ENCODE data around the gene AFMID. TPM values are rescaled to one million over a fixed set of nuclear protein-coding genes. Genes with fewer than 3 reads are reported as not detected.

The AFMID gene
- total RNA-seq, 1 experiment from 2014 or later = 45.1 TPM

DNA sequence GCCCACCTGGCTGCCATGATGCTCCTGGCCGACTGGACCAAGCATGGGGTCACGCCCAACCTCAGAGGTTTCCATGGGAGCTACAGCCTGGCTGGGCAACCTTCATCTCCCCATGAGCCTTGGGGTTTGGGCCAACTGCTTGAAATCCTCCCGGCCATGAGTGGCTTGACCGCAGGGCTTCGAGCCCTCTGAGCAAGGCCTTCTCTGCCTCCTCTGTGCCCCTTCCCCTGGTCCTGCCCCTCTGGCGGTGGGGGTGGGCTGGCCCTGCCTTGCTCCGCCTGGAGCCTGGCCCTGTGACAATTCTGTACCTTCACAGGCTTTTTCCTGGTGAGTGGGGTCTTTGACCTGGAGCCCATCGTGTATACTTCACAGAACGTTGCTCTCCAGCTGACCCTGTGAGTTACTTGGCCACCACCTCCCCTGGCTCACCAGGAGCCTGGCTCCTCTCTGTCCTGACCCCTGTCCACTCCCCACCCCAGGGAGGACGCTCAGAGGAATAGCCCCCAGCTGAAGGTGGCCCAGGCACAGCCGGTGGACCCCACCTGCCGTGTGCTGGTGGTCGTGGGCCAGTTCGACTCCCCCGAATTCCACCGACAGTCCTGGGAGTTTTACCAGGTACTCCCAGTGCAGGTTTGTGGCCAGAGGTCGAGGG is 18.1 kb downstream of the AFMID start:
- DNase-seq (ENCODE audit: low spot score) (no peak), ATAC-seq (no peak)
- TF ChIP-seq MXD4 (CRISPR knock-in tag; IDR thresholded peaks at IDR 0.05; ENCODE audit: borderline replicate concordance) (no peak), ZNF219 (CRISPR knock-in tag; IDR thresholded peaks at IDR 0.05; ENCODE audit: borderline replicate concordance) (no peak)
- CTCF ChIA-PET = interaction anchor here (1.0 to 3.4 kb wide), 6 partner anchors 18 to 186 kb away, joined by 3 to 20 read pairs (median 8); partner anchors contain the start of genes AFMID and TK1
- no peak overlapping the region for H3K4me3 Mint-ChIP-seq
- no peaks in the 10 kb centered on the region for H3K9me3 Mint-ChIP-seq
- no peaks in the 10 kb centered on the region for H3K4me1 Mint-ChIP-seq
- no peaks in the 10 kb centered on the region for H3K27me3 Mint-ChIP-seq (ENCODE audit: low read depth)
- peaks cover 22% of the 10 kb centered on the region for H3K36me3 Mint-ChIP-seq
- POLR2A ChIA-PET = no interaction called here
- no peak overlapping the region for H3K27ac Mint-ChIP-seq

DNA sequence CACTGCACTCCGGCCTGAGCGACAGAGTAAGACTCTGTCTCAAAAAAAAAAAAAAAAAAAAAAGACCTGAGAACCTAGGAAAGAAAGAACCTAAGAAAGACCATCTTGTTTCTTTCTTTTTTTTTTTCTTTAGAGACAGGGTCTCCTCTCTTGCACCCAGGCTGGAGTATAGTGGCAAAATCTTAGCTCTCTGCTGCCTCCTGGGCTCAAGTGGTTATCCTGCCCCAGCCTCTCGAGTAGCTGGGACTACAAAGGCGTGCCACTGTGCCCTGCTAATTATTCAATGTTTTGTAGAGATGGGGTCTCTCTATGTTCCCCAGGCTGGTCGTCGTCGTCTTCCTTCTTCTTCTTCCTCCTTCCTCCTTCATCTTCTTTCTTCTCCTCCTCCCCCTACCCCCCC is 19.1 kb downstream of the AFMID start:
- Mint-ChIP-seq H3K27ac (no peak overlapping the region), H3K9me3 (no peaks in the 10 kb centered on the region), H3K4me1 (no peaks in the 10 kb centered on the region), H3K27me3 (ENCODE audit: low read depth) (no peaks in the 10 kb centered on the region), H3K4me3 (no peak overlapping the region), H3K36me3 (peaks cover 22% of the 10 kb centered on the region)
- POLR2A ChIA-PET = interaction anchor here (0.6 to 1.1 kb wide), 2 partner anchors 20 to 699 kb away, joined by 3 to 13 read pairs; partner anchors contain the start of gene TK1
- TF ChIP-seq ZBTB21 (CRISPR knock-in tag; IDR thresholded peaks at IDR 0.05; ENCODE audit: borderline replicate concordance) = no peak
- TF ChIP-seq ZNF317 (CRISPR knock-in tag; IDR thresholded peaks at IDR 0.05; ENCODE audit: borderline replicate concordance, low read depth) = no peak
- no peak for TF ChIP-seq JUN (CRISPR knock-in tag; IDR thresholded peaks at IDR 0.05)
- TF ChIP-seq FOXJ3 (CRISPR knock-in tag; IDR thresholded peaks at IDR 0.05; ENCODE audit: borderline replicate concordance) = no peak
- no peak for TF ChIP-seq RELA (CRISPR knock-in tag; IDR thresholded peaks at IDR 0.05; ENCODE audit: borderline replicate concordance)
- TF ChIP-seq GTF2I (CRISPR knock-in tag; conservative IDR thresholded peaks at IDR 0.05) = no peak
- TF ChIP-seq ESRRA (CRISPR knock-in tag; IDR thresholded peaks at IDR 0.05; ENCODE audit: borderline replicate concordance) = no peak
- TF ChIP-seq KAT7 (CRISPR knock-in tag; IDR thresholded peaks at IDR 0.05; ENCODE audit: borderline replicate concordance) = no peak
- TF ChIP-seq ELF4 (CRISPR knock-in tag; IDR thresholded peaks at IDR 0.05; ENCODE audit: low read depth) = no peak
- TF ChIP-seq ETV6 (CRISPR knock-in tag; IDR thresholded peaks at IDR 0.05) = no peak
- TF ChIP-seq NFATC4 (CRISPR knock-in tag; IDR thresholded peaks at IDR 0.05) = no peak
- no peak for TF ChIP-seq SMAD4 (CRISPR knock-in tag; IDR thresholded peaks at IDR 0.05)
- TF ChIP-seq, protein P1, sequence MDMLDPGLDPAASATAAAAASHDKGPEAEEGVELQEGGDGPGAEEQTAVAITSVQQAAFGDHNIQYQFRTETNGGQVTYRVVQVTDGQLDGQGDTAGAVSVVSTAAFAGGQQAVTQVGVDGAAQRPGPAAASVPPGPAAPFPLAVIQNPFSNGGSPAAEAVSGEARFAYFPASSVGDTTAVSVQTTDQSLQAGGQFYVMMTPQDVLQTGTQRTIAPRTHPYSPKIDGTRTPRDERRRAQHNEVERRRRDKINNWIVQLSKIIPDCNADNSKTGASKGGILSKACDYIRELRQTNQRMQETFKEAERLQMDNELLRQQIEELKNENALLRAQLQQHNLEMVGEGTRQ (CRISPR knock-in tag; IDR thresholded peaks at IDR 0.05) = no peak
- TF ChIP-seq CBFB (CRISPR knock-in tag; IDR thresholded peaks at IDR 0.05; ENCODE audit: low read depth) = no peak
- TF ChIP-seq, protein P2, sequence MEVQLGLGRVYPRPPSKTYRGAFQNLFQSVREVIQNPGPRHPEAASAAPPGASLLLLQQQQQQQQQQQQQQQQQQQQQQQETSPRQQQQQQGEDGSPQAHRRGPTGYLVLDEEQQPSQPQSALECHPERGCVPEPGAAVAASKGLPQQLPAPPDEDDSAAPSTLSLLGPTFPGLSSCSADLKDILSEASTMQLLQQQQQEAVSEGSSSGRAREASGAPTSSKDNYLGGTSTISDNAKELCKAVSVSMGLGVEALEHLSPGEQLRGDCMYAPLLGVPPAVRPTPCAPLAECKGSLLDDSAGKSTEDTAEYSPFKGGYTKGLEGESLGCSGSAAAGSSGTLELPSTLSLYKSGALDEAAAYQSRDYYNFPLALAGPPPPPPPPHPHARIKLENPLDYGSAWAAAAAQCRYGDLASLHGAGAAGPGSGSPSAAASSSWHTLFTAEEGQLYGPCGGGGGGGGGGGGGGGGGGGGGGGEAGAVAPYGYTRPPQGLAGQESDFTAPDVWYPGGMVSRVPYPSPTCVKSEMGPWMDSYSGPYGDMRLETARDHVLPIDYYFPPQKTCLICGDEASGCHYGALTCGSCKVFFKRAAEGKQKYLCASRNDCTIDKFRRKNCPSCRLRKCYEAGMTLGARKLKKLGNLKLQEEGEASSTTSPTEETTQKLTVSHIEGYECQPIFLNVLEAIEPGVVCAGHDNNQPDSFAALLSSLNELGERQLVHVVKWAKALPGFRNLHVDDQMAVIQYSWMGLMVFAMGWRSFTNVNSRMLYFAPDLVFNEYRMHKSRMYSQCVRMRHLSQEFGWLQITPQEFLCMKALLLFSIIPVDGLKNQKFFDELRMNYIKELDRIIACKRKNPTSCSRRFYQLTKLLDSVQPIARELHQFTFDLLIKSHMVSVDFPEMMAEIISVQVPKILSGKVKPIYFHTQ (CRISPR knock-in tag; IDR thresholded peaks at IDR 0.05) = no peak
- CTCF ChIA-PET = interaction anchor here (0.7 to 3.4 kb wide), 21 partner anchors 12 to 691 kb away, joined by 3 to 20 read pairs (median 4); partner anchors contain the start of genes AFMID and TK1
- ATAC-seq = peak; percentile 88
- DNase-seq (ENCODE audit: low spot score) = no peak

DNA sequence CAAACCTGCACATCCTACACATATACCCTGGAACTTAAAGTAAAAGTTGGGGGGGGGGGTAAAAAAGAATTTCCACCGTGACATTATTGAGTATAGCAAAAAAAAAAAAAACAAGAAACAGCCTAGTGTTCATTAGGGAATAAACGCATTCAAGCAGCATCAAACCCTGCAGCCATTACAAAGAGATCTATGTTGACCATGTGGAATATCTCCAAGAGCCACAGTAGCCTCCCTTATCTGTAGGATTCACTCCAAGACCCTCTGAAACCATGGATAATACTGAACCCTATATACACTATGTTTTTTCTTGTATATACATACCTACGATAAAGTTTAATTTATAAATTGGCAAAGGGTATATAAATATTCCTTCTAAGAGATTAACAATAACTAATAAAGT is 21.3 kb downstream of the AFMID start:
- Mint-ChIP-seq H3K27me3 (ENCODE audit: low read depth) (peaks cover under 1% of the 10 kb centered on the region; the same call in 1 of the 2 replicates), H3K27ac (no peak overlapping the region), H3K4me3 (no peak overlapping the region), H3K36me3 (peaks cover 14% of the 10 kb centered on the region), H3K4me1 (no peaks in the 10 kb centered on the region), H3K9me3 (no peaks in the 10 kb centered on the region)
- ATAC-seq (no peak), DNase-seq (ENCODE audit: low spot score) (no peak)
- CTCF ChIA-PET = interaction anchor here (3.4 kb wide), 1 partner anchor 34 kb away, joined by 10 read pairs; no protein-coding TSS in a partner anchor
- POLR2A ChIA-PET = no interaction called here
- TF ChIP-seq TP53 (CRISPR knock-in tag; IDR thresholded peaks at IDR 0.05) = no peak
- TF ChIP-seq ZBTB21 (CRISPR knock-in tag; IDR thresholded peaks at IDR 0.05; ENCODE audit: borderline replicate concordance) = no peak
- TF ChIP-seq, protein P3, sequence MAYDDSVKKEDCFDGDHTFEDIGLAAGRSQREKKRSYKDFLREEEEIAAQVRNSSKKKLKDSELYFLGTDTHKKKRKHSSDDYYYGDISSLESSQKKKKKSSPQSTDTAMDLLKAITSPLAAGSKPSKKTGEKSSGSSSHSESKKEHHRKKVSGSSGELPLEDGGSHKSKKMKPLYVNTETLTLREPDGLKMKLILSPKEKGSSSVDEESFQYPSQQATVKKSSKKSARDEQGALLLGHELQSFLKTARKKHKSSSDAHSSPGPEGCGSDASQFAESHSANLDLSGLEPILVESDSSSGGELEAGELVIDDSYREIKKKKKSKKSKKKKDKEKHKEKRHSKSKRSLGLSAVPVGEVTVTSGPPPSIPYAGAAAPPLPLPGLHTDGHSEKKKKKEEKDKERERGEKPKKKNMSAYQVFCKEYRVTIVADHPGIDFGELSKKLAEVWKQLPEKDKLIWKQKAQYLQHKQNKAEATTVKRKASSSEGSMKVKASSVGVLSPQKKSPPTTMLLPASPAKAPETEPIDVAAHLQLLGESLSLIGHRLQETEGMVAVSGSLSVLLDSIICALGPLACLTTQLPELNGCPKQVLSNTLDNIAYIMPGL (CRISPR knock-in tag; IDR thresholded peaks at IDR 0.05) = no peak
- no peak for TF ChIP-seq CBFB (CRISPR knock-in tag; IDR thresholded peaks at IDR 0.05; ENCODE audit: low read depth)
- TF ChIP-seq, protein P4, sequence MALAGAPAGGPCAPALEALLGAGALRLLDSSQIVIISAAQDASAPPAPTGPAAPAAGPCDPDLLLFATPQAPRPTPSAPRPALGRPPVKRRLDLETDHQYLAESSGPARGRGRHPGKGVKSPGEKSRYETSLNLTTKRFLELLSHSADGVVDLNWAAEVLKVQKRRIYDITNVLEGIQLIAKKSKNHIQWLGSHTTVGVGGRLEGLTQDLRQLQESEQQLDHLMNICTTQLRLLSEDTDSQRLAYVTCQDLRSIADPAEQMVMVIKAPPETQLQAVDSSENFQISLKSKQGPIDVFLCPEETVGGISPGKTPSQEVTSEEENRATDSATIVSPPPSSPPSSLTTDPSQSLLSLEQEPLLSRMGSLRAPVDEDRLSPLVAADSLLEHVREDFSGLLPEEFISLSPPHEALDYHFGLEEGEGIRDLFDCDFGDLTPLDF (CRISPR knock-in tag; IDR thresholded peaks at IDR 0.05) = no peak
- no peak for TF ChIP-seq NFATC4 (CRISPR knock-in tag; IDR thresholded peaks at IDR 0.05)
- TF ChIP-seq HMGA2 (CRISPR knock-in tag; IDR thresholded peaks at IDR 0.05) = no peak
- TF ChIP-seq, protein P5, sequence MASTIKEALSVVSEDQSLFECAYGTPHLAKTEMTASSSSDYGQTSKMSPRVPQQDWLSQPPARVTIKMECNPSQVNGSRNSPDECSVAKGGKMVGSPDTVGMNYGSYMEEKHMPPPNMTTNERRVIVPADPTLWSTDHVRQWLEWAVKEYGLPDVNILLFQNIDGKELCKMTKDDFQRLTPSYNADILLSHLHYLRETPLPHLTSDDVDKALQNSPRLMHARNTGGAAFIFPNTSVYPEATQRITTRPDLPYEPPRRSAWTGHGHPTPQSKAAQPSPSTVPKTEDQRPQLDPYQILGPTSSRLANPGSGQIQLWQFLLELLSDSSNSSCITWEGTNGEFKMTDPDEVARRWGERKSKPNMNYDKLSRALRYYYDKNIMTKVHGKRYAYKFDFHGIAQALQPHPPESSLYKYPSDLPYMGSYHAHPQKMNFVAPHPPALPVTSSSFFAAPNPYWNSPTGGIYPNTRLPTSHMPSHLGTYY (CRISPR knock-in tag; IDR thresholded peaks at IDR 0.05) = no peak
